Esophagus muscularis mucosa (tissue), 4 donors: ENCODE data around the gene PITPNM3.

Source experiments
- EP300 ChIP-seq: sonication (generic); formaldehyde crosslinking; IDR thresholded peaks from one replicate; pipeline ENCODE4 v1.6.1; 2017; ENCODE audit warnings: antibody characterized with exemption
- POLR2A ChIP-seq: fragments of 450-650 bp; IDR thresholded peaks from one replicate; pipeline ENCODE4 v1.6.1; 2017; ENCODE audit warnings: antibody characterized with exemption, moderate library complexity, mild to moderate bottlenecking, low read depth
- POLR2AphosphoS5 ChIP-seq, 2 donors: sonication (generic); formaldehyde crosslinking; IDR thresholded peaks; one replicate each; pipeline ENCODE4 v1.6.1; 2017; ENCODE audit warnings: antibody characterized with exemption in 2 of 2
- TF ChIP-seq, protein P1 (sequence below), 3 experiments: fragments of 200-600 bp in 2 of 3; fragments of 450-650 bp in 1 of 3; sonication (generic) in 2 of 3; IDR thresholded peaks; one replicate each; pipeline ENCODE4 v1.5.1; 2017 to 2019; ENCODE audit warnings: antibody characterized with exemption in 3 of 3, mild to moderate bottlenecking in 2 of 3, moderate library complexity in 1 of 3

DNA sequence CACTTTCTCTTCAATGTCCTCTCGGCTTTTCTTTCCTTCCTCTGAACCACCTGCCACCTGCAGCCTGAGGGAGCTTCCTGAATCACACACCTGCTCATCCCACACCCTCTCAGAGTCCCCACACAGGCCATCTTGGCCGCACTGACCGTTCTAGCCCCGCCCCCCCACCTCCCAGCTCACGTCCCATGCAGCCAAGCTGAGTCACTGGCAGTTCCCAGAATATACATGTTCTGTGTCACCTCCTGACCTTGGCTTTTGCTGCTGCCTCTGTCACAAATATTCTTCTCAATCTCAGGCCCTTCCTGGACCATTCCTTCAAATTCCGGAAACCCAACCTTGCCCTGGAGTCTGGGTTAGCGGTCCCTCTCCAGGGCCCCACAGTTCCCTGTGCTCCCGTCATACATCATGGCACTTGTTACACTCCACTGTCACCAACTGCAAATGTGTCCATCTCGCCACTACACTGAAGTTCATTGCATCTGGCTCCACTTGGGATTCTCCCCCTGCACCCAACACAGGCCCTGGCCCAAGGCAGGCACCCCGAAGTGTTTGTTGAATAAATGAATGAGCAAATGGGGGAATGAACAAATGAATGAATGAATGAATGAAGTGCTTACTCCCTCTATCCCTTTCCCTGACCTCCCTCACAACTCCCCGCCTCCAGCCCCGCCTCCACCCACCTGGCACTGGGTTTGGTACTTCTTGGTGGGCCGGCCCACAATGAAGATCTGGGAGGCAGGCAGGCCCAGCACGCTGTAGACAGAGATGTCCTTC, 99.3 kb downstream of the PITPNM3 start:
- TF ChIP-seq EP300 (no peak), POLR2A (no peak), POLR2AphosphoS5 (IDR thresholded peaks at IDR 0.05) (peak in 1 of 2 donors; percentile 33)
- TF ChIP-seq, protein P1, sequence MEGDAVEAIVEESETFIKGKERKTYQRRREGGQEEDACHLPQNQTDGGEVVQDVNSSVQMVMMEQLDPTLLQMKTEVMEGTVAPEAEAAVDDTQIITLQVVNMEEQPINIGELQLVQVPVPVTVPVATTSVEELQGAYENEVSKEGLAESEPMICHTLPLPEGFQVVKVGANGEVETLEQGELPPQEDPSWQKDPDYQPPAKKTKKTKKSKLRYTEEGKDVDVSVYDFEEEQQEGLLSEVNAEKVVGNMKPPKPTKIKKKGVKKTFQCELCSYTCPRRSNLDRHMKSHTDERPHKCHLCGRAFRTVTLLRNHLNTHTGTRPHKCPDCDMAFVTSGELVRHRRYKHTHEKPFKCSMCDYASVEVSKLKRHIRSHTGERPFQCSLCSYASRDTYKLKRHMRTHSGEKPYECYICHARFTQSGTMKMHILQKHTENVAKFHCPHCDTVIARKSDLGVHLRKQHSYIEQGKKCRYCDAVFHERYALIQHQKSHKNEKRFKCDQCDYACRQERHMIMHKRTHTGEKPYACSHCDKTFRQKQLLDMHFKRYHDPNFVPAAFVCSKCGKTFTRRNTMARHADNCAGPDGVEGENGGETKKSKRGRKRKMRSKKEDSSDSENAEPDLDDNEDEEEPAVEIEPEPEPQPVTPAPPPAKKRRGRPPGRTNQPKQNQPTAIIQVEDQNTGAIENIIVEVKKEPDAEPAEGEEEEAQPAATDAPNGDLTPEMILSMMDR (IDR thresholded peaks at IDR 0.05): no peak
